Neutrophil (primary cell): ENCODE results near the gene STIM1.

Source experiments
- H3K27ac ChIP-seq: fragments of 200-600 bp; sonication (generic); 2 replicates; pipeline ENCODE4 v1.5.1; 2016; ENCODE audit warnings: mild to moderate bottlenecking, moderate library complexity
- H3K27me3 ChIP-seq: fragments of 200-600 bp; sonication (generic); 2 replicates; pipeline ENCODE4 v1.6.0; 2016; ENCODE audit warnings: mild to moderate bottlenecking
- H3K36me3 ChIP-seq: fragments of 200-600 bp; sonication (generic); 2 replicates; pipeline ENCODE4 v1.5.1; 2017
- H3K4me1 ChIP-seq, 2 experiments: fragments of 200-600 bp in 1 of 2; sonication (generic) in 1 of 2; 1 replicate in 1 of 2; 2 replicates in 1 of 2; pipeline versions ENCODE4 v1.5.1 to v1.6.1; 2013 to 2016; ENCODE audit warnings: low read depth in 1 of 2, low read length in 1 of 2, mild to moderate bottlenecking in 1 of 2, moderate library complexity in 1 of 2; ENCODE audit not compliant: control insufficient read depth in 1 of 2, insufficient read depth in 1 of 2
- H3K4me3 ChIP-seq, 2 experiments: fragments of 200-600 bp in 1 of 2; sonication (generic) in 1 of 2; 1 replicate in 1 of 2; 2 replicates in 1 of 2; pipeline ENCODE4 v1.5.1; 2013 to 2016; ENCODE audit warnings: low read depth in 1 of 2, low read length in 1 of 2, mild to moderate bottlenecking in 1 of 2, moderate library complexity in 1 of 2
- H3K9me3 ChIP-seq: fragments of 200-600 bp; sonication (generic); 2 replicates; pipeline ENCODE4 v1.5.1; 2016
- TF ChIP-seq, protein P1 (sequence below): fragments of 200-600 bp; sonication (generic); IDR thresholded peaks from 2 replicates; pipeline ENCODE4 v1.5.1; 2016; ENCODE audit warnings: antibody characterized with exemption

The STIM1 gene

GRCh38 chr11:4018641-4019040 is 163.2 kb downstream of the STIM1 start:
- no peak overlapping the region for H3K4me3 ChIP-seq
- H3K4me1 ChIP-seq = peaks cover 8 to 12% of the 10 kb centered on the region in 2 experiments
- no peaks in the 10 kb centered on the region for H3K27me3 ChIP-seq
- no peaks in the 10 kb centered on the region for H3K9me3 ChIP-seq
- TF ChIP-seq, protein P1, sequence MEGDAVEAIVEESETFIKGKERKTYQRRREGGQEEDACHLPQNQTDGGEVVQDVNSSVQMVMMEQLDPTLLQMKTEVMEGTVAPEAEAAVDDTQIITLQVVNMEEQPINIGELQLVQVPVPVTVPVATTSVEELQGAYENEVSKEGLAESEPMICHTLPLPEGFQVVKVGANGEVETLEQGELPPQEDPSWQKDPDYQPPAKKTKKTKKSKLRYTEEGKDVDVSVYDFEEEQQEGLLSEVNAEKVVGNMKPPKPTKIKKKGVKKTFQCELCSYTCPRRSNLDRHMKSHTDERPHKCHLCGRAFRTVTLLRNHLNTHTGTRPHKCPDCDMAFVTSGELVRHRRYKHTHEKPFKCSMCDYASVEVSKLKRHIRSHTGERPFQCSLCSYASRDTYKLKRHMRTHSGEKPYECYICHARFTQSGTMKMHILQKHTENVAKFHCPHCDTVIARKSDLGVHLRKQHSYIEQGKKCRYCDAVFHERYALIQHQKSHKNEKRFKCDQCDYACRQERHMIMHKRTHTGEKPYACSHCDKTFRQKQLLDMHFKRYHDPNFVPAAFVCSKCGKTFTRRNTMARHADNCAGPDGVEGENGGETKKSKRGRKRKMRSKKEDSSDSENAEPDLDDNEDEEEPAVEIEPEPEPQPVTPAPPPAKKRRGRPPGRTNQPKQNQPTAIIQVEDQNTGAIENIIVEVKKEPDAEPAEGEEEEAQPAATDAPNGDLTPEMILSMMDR = no peak
- no peaks in the 10 kb centered on the region for H3K36me3 ChIP-seq
- H3K27ac ChIP-seq = no peak overlapping the region

DNA sequence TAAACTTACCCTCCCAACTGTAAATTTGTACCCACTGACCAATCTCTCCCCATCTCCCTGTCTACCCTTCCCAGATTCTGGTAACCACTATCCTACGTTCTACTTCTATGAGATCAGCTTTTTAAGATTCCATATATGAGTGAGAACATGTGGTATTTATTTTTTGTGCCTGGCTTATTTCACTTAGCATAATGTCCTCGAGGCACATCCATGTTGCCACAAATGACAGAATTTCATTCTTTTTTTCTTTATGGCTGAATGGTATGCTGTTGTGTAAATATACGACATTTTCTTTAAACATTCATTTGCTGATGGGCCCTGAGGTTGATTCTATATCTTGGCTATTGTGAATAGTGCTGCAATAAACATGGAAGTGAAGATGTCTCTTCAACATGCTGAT is 164.4 kb downstream of the STIM1 start:
- peak overlapping the region; percentile 15 for H3K27ac ChIP-seq
- TF ChIP-seq, protein P1 = no peak
- no peaks in the 10 kb centered on the region for H3K27me3 ChIP-seq
- H3K9me3 ChIP-seq = no peaks in the 10 kb centered on the region
- no peaks in the 10 kb centered on the region for H3K36me3 ChIP-seq
- H3K4me3 ChIP-seq = no peak overlapping the region
- peaks cover 8 to 12% of the 10 kb centered on the region in 2 experiments for H3K4me1 ChIP-seq

DNA sequence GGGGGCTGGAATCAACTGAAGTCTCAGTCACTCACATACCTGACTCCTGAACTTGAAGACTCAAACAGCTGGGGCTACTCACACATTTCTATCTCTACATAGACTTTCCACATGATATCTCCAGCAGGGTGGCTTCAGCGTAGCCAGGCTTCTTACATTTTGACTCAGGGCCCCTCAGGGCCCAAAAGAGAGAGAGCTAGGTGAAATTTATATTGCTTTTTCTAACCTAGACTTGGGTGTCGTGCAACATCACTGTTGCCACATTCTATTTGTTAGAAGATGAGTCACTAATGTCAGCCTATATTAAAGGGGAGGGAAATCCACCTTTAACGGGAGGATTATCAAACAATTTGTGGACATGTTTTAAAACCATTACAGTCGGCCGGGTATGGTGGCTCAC is 167.2 kb downstream of the STIM1 start:
- TF ChIP-seq, protein P1 = no peak
- H3K27me3 ChIP-seq = no peaks in the 10 kb centered on the region
- no peak overlapping the region for H3K4me3 ChIP-seq
- H3K4me1 ChIP-seq = peaks cover 8 to 12% of the 10 kb centered on the region in 2 experiments
- peak overlapping the region; percentile 57 for H3K27ac ChIP-seq
- peaks cover 8% of the 10 kb centered on the region for H3K36me3 ChIP-seq
- H3K9me3 ChIP-seq = no peaks in the 10 kb centered on the region

GRCh38 chr11:4025248-4025966 is 169.9 kb downstream of the STIM1 start:
- TF ChIP-seq, protein P1 = no peak
- Histone ChIP-seq H3K9me3 (no peaks in the 10 kb centered on the region), H3K4me1 (peaks cover 8 to 12% of the 10 kb centered on the region in 2 experiments), H3K36me3 (peaks cover 14% of the 10 kb centered on the region), H3K27ac (no peak overlapping the region), H3K27me3 (no peaks in the 10 kb centered on the region), H3K4me3 (no peak overlapping the region)

DNA sequence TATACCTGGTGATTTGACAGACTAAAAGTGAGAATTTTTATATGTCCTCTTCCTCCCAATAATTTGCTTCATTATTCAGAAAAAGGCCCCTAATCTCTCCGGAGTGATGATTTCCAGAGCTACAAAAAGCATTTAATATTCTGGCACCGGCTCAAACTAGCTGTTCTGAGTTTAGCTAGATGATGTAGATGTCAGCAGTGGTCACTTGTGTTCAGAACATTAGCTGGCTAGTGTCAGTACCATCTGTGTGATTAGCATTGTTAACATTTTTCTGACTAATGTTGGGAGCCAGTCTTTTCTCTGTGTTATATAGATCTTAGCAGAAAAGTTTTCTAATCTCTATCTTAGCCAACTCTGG is 170.5 kb downstream of the STIM1 start:
- TF ChIP-seq, protein P1 = no peak
- Histone ChIP-seq H3K4me3 (no peak overlapping the region), H3K4me1 (peaks cover 8 to 12% of the 10 kb centered on the region in 2 experiments), H3K36me3 (peaks cover 14% of the 10 kb centered on the region), H3K9me3 (no peaks in the 10 kb centered on the region), H3K27me3 (no peaks in the 10 kb centered on the region), H3K27ac (no peak overlapping the region)
